WTC11 (cell line): ENCODE results near the gene SLC25A41. TPM values are rescaled to one million over a fixed set of nuclear protein-coding genes. Genes with fewer than 3 reads are reported as not detected.

Experiments used
- ATAC-seq: fragments of 200-7000 bp; cut with Tn5 transposase; 2 replicates; pipeline ENCODE4 v1.10.0; 2021; ENCODE audit warnings: mild to moderate bottlenecking, moderate library complexity
- CTCF ChIA-PET: fragments of 300-600 bp; sonication (Branson Sonifier 250); formaldehyde crosslinking; loops from one replicate; lab custom pipeline; 2021; ENCODE audit warnings: antibody characterized with exemption; lab: Charles Lee
- POLR2A ChIA-PET: fragments of 350-600 bp; sonication (Branson Sonifier 250); formaldehyde crosslinking; loops from one replicate; lab custom pipeline; 2021; ENCODE audit warnings: antibody characterized with exemption; lab: Charles Lee
- DNase-seq: peaks from one replicate; pipeline ENCODE4 v3.0.0; 2021; ENCODE audit warnings: low spot score
- H3K27ac Mint-ChIP-seq: 2 replicates; pipeline ENCODE4 v1.8.0; 2021; ENCODE audit warnings: mixed read lengths
- H3K27me3 Mint-ChIP-seq: 2 replicates; pipeline ENCODE4 v1.8.0; 2021; ENCODE audit warnings: low read depth, mild to moderate bottlenecking, moderate library complexity, mixed read lengths
- H3K36me3 Mint-ChIP-seq: 2 replicates; pipeline ENCODE4 v1.8.0; 2021; ENCODE audit warnings: mixed read lengths
- H3K4me1 Mint-ChIP-seq: 2 replicates; pipeline ENCODE4 v1.8.0; 2022; ENCODE audit warnings: mixed read lengths
- H3K4me3 Mint-ChIP-seq: 2 replicates; pipeline ENCODE4 v1.8.0; 2021; ENCODE audit warnings: mild to moderate bottlenecking, moderate library complexity, mixed read lengths
- H3K9me3 Mint-ChIP-seq: 2 replicates; pipeline ENCODE4 v1.8.0; 2021; ENCODE audit warnings: mixed read lengths
- ATF2 ChIP-seq: sonication (generic); formaldehyde crosslinking; IDR thresholded peaks from 2 replicates; pipeline ENCODE4 v1.8.1; 2022; ENCODE audit warnings: low read depth, missing genetic modification reagents, borderline replicate concordance
- CREB1 ChIP-seq: sonication (generic); formaldehyde crosslinking; IDR thresholded peaks from 2 replicates; pipeline ENCODE4 v1.8.0; 2023; ENCODE audit warnings: mild to moderate bottlenecking, missing genetic modification reagents
- E2F1 ChIP-seq: sonication (generic); formaldehyde crosslinking; IDR thresholded peaks from 2 replicates; pipeline ENCODE4 v1.8.0; 2022; ENCODE audit warnings: mild to moderate bottlenecking, missing genetic modification reagents
- E2F5 ChIP-seq: sonication (generic); formaldehyde crosslinking; IDR thresholded peaks from 2 replicates; pipeline ENCODE4 v1.8.1; 2022; ENCODE audit warnings: mild to moderate bottlenecking, moderate library complexity, missing genetic modification reagents
- ESRRA ChIP-seq: sonication (generic); formaldehyde crosslinking; IDR thresholded peaks from 2 replicates; pipeline ENCODE4 v1.8.1; 2022; ENCODE audit warnings: mild to moderate bottlenecking, missing genetic modification reagents, borderline replicate concordance
- FOXJ3 ChIP-seq: sonication (generic); formaldehyde crosslinking; IDR thresholded peaks from 2 replicates; pipeline ENCODE4 v1.9.0; 2021; ENCODE audit warnings: missing genetic modification reagents, mild to moderate bottlenecking, borderline replicate concordance
- FOXP1 ChIP-seq: sonication (generic); formaldehyde crosslinking; IDR thresholded peaks from 2 replicates; pipeline ENCODE4 v1.8.0; 2022; ENCODE audit warnings: missing genetic modification reagents, mild to moderate bottlenecking, moderate library complexity, borderline replicate concordance
- GRHL2 ChIP-seq: fragments of 250-450 bp; sonication (Bioruptor Pico); IDR thresholded peaks from 2 replicates; pipeline ENCODE4 v1.8.0; 2022; ENCODE audit warnings: mild to moderate bottlenecking, moderate library complexity; ENCODE audit not compliant: insufficient replicate concordance, severe bottlenecking
- HMGA2 ChIP-seq: fragments of 250-450 bp; sonication (Bioruptor Pico); IDR thresholded peaks from 2 replicates; pipeline ENCODE4 v1.4.0; 2021; ENCODE audit warnings: mild to moderate bottlenecking, moderate library complexity
- IRF1 ChIP-seq: sonication (generic); formaldehyde crosslinking; IDR thresholded peaks from 2 replicates; pipeline ENCODE4 v1.8.0; 2023; ENCODE audit warnings: missing genetic modification reagents
- JAZF1 ChIP-seq: fragments of 250-450 bp; sonication (Bioruptor Pico); IDR thresholded peaks from 2 replicates; pipeline ENCODE4 v1.9.0; 2021; ENCODE audit warnings: moderate library complexity, mild to moderate bottlenecking, inconsistent platforms
- KAT7 ChIP-seq: sonication (generic); formaldehyde crosslinking; IDR thresholded peaks from 2 replicates; pipeline ENCODE4 v1.8.1; 2023; ENCODE audit warnings: missing genetic modification reagents, mild to moderate bottlenecking, borderline replicate concordance
- MAX ChIP-seq: sonication (generic); formaldehyde crosslinking; IDR thresholded peaks from 2 replicates; pipeline ENCODE4 v1.8.0; 2022; ENCODE audit warnings: mild to moderate bottlenecking, missing genetic modification reagents
- MLX ChIP-seq: sonication (generic); formaldehyde crosslinking; IDR thresholded peaks from 2 replicates; pipeline ENCODE4 v1.8.1; 2023; ENCODE audit warnings: mild to moderate bottlenecking, missing genetic modification reagents, moderate library complexity
- MYBL2 ChIP-seq: sonication (generic); formaldehyde crosslinking; IDR thresholded peaks from 2 replicates; pipeline ENCODE4 v1.8.1; 2023; ENCODE audit warnings: mild to moderate bottlenecking, moderate library complexity, missing genetic modification reagents
- PRRX2 ChIP-seq: fragments of 250-450 bp; sonication (Bioruptor Pico); IDR thresholded peaks from 2 replicates; pipeline ENCODE4 v1.8.0; 2021; ENCODE audit warnings: mild to moderate bottlenecking
- RORB ChIP-seq: fragments of 250-450 bp; sonication (Bioruptor Pico); IDR thresholded peaks from 2 replicates; pipeline ENCODE4 v1.9.0; 2021; ENCODE audit warnings: mild to moderate bottlenecking
- TP53 ChIP-seq: sonication (generic); formaldehyde crosslinking; IDR thresholded peaks from 2 replicates; pipeline ENCODE4 v1.8.1; 2023; ENCODE audit warnings: mild to moderate bottlenecking, missing genetic modification reagents
- ZMAT4 ChIP-seq: fragments of 250-450 bp; sonication (Bioruptor Pico); IDR thresholded peaks from 2 replicates; pipeline ENCODE4 v1.9.0; 2021; ENCODE audit warnings: mild to moderate bottlenecking
- ZNF138 ChIP-seq: sonication (generic); formaldehyde crosslinking; conservative IDR thresholded peaks from 2 replicates; pipeline ENCODE4 v1.8.1; 2022; ENCODE audit warnings: mild to moderate bottlenecking, moderate library complexity, missing genetic modification reagents
- ZNF317 ChIP-seq: sonication (generic); formaldehyde crosslinking; IDR thresholded peaks from 2 replicates; pipeline ENCODE4 v1.8.1; 2023; ENCODE audit warnings: low read depth, mild to moderate bottlenecking, moderate library complexity, missing genetic modification reagents, borderline replicate concordance
- ZNF396 ChIP-seq: fragments of 250-450 bp; sonication (Bioruptor Pico); IDR thresholded peaks from 2 replicates; pipeline ENCODE4 v1.8.0; 2021; ENCODE audit warnings: mild to moderate bottlenecking, moderate library complexity, borderline replicate concordance
- ZNF532 ChIP-seq: fragments of 250-450 bp; sonication (Bioruptor Pico); IDR thresholded peaks from 2 replicates; pipeline ENCODE4 v1.9.0; 2021; ENCODE audit warnings: mild to moderate bottlenecking, borderline replicate concordance
- ZNF671 ChIP-seq: fragments of 250-450 bp; sonication (Bioruptor Pico); IDR thresholded peaks from 2 replicates; pipeline ENCODE4 v1.8.0; 2021; ENCODE audit warnings: mild to moderate bottlenecking
- total RNA-seq: library from RNA; stranded (reverse); gene quantifications from 3 replicates; pipeline ENCODE4 v1.2.3, GENCODE V29; 2021

The SLC25A41 gene
- total RNA-seq, 1 experiment from 2014 or later = 0.35 TPM

- TF ChIP-seq E2F1 (CRISPR knock-in tag) = peak; percentile 96
- TF ChIP-seq ESRRA = peak; percentile 92; the same call in 1 of the 2 replicates
- no peak for TF ChIP-seq KAT7
- TF ChIP-seq HMGA2 (CRISPR knock-in tag) = no peak
- no peak for TF ChIP-seq JAZF1 (CRISPR knock-in tag)
- TF ChIP-seq ATF2 = peak; percentile 94
- TF ChIP-seq MLX (CRISPR knock-in tag) = no peak
- TF ChIP-seq TP53 = no peak
- no peak for TF ChIP-seq GRHL2 (CRISPR knock-in tag)
- TF ChIP-seq MYBL2 (CRISPR knock-in tag) = peak; percentile 90
- peak; percentile 95 for TF ChIP-seq IRF1 (CRISPR knock-in tag)
- TF ChIP-seq CREB1 (CRISPR knock-in tag) = peak; percentile 92
- no peak for TF ChIP-seq ZNF138 (CRISPR knock-in tag)
- no peak for TF ChIP-seq ZMAT4 (CRISPR knock-in tag)
- no peak for TF ChIP-seq RORB
- TF ChIP-seq ZNF671 (CRISPR knock-in tag) = no peak
These were observed 8.4 kb downstream of the SLC25A41 start (continued) for GRCh38 chr19:6424939-6425731.

GRCh38 chr19:6424195-6424938, 9.2 kb downstream of the SLC25A41 start, which contains the start of gene KHSRP:
TSS of gene KHSRP (minus strand) at chr19:6424811. CDS start at chr19:6424701, 110 bp downstream.
- peak within 1 kb of the TSS; percentile 93 for H3K4me3 Mint-ChIP-seq
- H3K27me3 Mint-ChIP-seq = peaks cover 25% of the 10 kb centered on the region
- ATAC-seq (no peak), DNase-seq (no peak)
- peaks cover 14% of the 10 kb centered on the region for H3K4me1 Mint-ChIP-seq
- peaks cover 6% of the 10 kb centered on the region for H3K9me3 Mint-ChIP-seq
- H3K36me3 Mint-ChIP-seq = peaks cover 35% of the 10 kb centered on the region
- CTCF ChIA-PET = interaction anchor here (0.6 to 2.5 kb wide), 10 partner anchors 12 to 439 kb away, joined by 3 to 11 read pairs (median 4); partner anchors contain the start of genes ALKBH7, DENND1C and SLC25A23
- peak within 1 kb of the TSS; percentile 63 for H3K27ac Mint-ChIP-seq
- POLR2A ChIA-PET = interaction anchor here (0.6 to 1.4 kb wide), 6 partner anchors 12 to 342 kb away, joined by 3 to 10 read pairs (median 4); partner anchors contain the start of genes ALKBH7 and GTF2F1
- TF ChIP-seq FOXJ3 (CRISPR knock-in tag) (no peak), ZNF396 (CRISPR knock-in tag) (no peak), E2F5 (peak; percentile 72; the same call in 1 of the 2 replicates), ZNF532 (no peak), CREB1 (CRISPR knock-in tag) (no peak), MAX (CRISPR knock-in tag) (0 out of 2 replicates have a peak, but pooled peaks have one; percentile 25), ZNF317 (CRISPR knock-in tag) (no peak), JAZF1 (CRISPR knock-in tag) (no peak), FOXP1 (no peak), PRRX2 (CRISPR knock-in tag) (no peak)
